Common myeloid progenitor, CD34-positive (primary cell): ENCODE measurements around the gene PTGDR.
A peak's percentile ranks its signal among the peaks of the same experiment; 100 is the strongest.

Source experiments
- CTCF ChIA-PET: fragments of 350-600 bp; sonication (Branson Sonifier 250); formaldehyde crosslinking; loops from one replicate; lab custom pipeline; 2021; ENCODE audit warnings: antibody characterized with exemption; lab: Charles Lee
- POLR2A ChIA-PET: fragments of 350-600 bp; sonication (Branson Sonifier 250); formaldehyde crosslinking; loops from one replicate; lab custom pipeline; 2021; ENCODE audit warnings: antibody characterized with exemption; lab: Charles Lee
- DNase-seq, 3 donors: peaks; one replicate each; pipeline versions ENCODE4 v3.0.0 to v3.0.0-alpha.2; 2013
- H3K27ac ChIP-seq, 2 experiments: 1 replicate in 1 of 2; 2 replicates in 1 of 2; pipeline ENCODE4 v1.7.0; 2013; ENCODE audit warnings: inconsistent platforms in 2 of 2, low read length in 2 of 2, mild to moderate bottlenecking in 2 of 2, low read depth in 1 of 2, moderate library complexity in 1 of 2; ENCODE audit not compliant: severe bottlenecking in 2 of 2, insufficient read depth in 1 of 2, poor library complexity in 1 of 2
- H3K27me3 ChIP-seq, 5 experiments: replicated peaks in 2 of 5; 1 replicate in 3 of 5; 2 replicates in 2 of 5; pipeline versions ENCODE4 v1.6.1 to v1.7.0; 2013; ENCODE audit warnings: low read length in 4 of 5, mild to moderate bottlenecking in 2 of 5, moderate library complexity in 2 of 5, inconsistent platforms in 1 of 5; ENCODE audit not compliant: insufficient read depth in 5 of 5, control insufficient read depth in 4 of 5
- H3K36me3 ChIP-seq, 4 experiments: 1 replicate in 2 of 4; 2 replicates in 2 of 4; pipeline versions ENCODE4 v1.6.1 to v1.7.0; 2013; ENCODE audit warnings: low read length in 3 of 4, control low read depth in 1 of 4, mild to moderate bottlenecking in 1 of 4; ENCODE audit not compliant: control insufficient read depth in 4 of 4, insufficient read depth in 4 of 4
- H3K4me1 ChIP-seq, 4 experiments: 1 replicate in 3 of 4; 2 replicates in 1 of 4; pipeline versions ENCODE4 v1.6.1 to v1.7.1; 2013; ENCODE audit warnings: low read length in 3 of 4, mild to moderate bottlenecking in 3 of 4, control low read depth in 1 of 4, inconsistent platforms in 1 of 4, moderate library complexity in 1 of 4; ENCODE audit not compliant: control insufficient read depth in 4 of 4, insufficient read depth in 4 of 4; ENCODE audit errors: control extremely low read depth in 1 of 4
- H3K4me3 ChIP-seq, 7 experiments: 1 replicate in 4 of 7; 2 replicates in 3 of 7; pipeline versions ENCODE4 v1.5.1 to v1.7.0; 2013; ENCODE audit warnings: mild to moderate bottlenecking in 7 of 7, low read length in 6 of 7, moderate library complexity in 6 of 7, inconsistent platforms in 2 of 7, low read depth in 2 of 7, control low read depth in 1 of 7; ENCODE audit not compliant: insufficient read depth in 4 of 7, control insufficient read depth in 1 of 7; ENCODE audit errors: extremely low read depth in 1 of 7
- H3K9me3 ChIP-seq, 5 experiments: 1 replicate in 4 of 5; 2 replicates in 1 of 5; pipeline versions ENCODE4 v1.6.1 to v1.7.1; 2013; ENCODE audit warnings: low read length in 4 of 5, mild to moderate bottlenecking in 2 of 5, inconsistent platforms in 1 of 5, low read depth in 1 of 5, moderate library complexity in 1 of 5; ENCODE audit not compliant: control insufficient read depth in 4 of 5, insufficient read depth in 2 of 5; ENCODE audit errors: control extremely low read depth in 1 of 5
- WGBS: methylation state at CpG from one replicate; pipeline ENCODE4 v1.1.5; 2013; ENCODE audit not compliant: insufficient coverage; 5-methylcytosine and 5-hydroxymethylcytosine counted together

The PTGDR gene

GRCh38 chr14:52305014-52305413, 37.5 kb downstream of the PTGDR start:
- Histone ChIP-seq H3K4me3 (no peak overlapping the region), H3K9me3 (no peaks in the 10 kb centered on the region), H3K4me1 (peaks cover 6 to 23% (median 11%) of the 10 kb centered on the region in 4 experiments), H3K36me3 (no peaks in the 10 kb centered on the region), H3K27me3 (no peaks in the 10 kb centered on the region), H3K27ac (no peak overlapping the region)
- POLR2A ChIA-PET, result no interaction called here
- no peak for DNase-seq
- CTCF ChIA-PET, result interaction anchor here (1.0 to 1.6 kb wide), 3 partner anchors 9 to 38 kb away, joined by 3 to 4 read pairs (median 3); partner anchors contain the start of gene PTGER2
- WGBS, result no CpG with 5 or more reads among the region's 6 CpGs

DNA sequence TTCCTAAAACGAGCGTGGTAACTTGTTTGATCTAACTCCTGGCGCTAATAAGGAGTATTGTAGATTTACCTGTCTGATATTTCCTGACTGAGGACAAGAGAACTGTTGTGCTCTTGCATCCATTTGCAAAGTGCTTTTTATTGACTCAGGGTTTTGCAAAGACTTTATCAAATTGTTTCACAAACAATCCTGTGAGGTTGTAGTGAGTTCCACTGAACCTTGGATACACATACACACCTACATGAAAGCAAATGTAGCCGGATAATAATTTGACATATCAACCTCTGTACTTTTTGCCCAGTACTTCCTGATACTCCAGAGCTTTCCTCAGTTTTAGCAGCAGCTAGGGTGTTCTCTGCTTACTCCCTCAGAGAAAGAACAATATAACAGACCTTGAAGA, 39.9 kb downstream of the PTGDR start:
- Histone ChIP-seq H3K27me3 (no peaks in the 10 kb centered on the region), H3K4me3 (no peak overlapping the region), H3K9me3 (no peaks in the 10 kb centered on the region), H3K27ac (no peak overlapping the region), H3K4me1 (peaks cover 19 to 47% (median 33%) of the 10 kb centered on the region in 4 experiments), H3K36me3 (no peaks in the 10 kb centered on the region)
- WGBS, result 100% methylated on average over 1 of the region's 4 CpGs
- DNase-seq, result no peak
- ChIA-PET CTCF (interaction anchor here (1.6 kb wide), 1 partner anchor 11 kb away, joined by 3 read pairs; no protein-coding TSS in a partner anchor), POLR2A (no interaction called here)

DNA sequence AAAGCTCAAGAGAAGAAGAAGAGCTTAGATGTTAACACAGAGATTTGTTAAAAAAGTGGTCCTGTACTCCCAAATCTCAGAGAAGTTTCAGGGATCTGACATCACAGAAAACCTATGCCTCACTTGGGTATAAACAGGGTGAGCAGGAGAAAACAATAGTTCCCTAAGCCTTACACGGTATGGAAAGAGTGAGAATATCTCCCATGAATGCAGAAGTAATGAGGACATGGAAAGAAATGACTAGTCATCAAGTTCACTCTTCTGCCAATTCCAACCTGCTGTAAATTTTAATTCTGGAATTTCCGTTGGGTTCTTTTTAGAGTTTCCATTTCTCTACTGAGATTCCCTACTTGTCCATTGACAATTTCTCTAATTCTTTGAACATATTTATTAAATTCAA, 40.4 kb downstream of the PTGDR start:
- WGBS, result 13% methylated on average over 1 of the region's 2 CpGs
- CTCF ChIA-PET, result interaction anchor here (1.6 kb wide), 1 partner anchor 12 kb away, joined by 3 read pairs; no protein-coding TSS in a partner anchor
- Histone ChIP-seq H3K4me3 (no peak overlapping the region), H3K27me3 (no peaks in the 10 kb centered on the region), H3K9me3 (no peaks in the 10 kb centered on the region), H3K4me1 (peaks cover 25 to 52% (median 38%) of the 10 kb centered on the region in 4 experiments), H3K27ac (no peak overlapping the region), H3K36me3 (no peaks in the 10 kb centered on the region)
- DNase-seq, result peak in 2 of 3 donors; percentile 34 to 53
- POLR2A ChIA-PET, result no interaction called here

- peak overlapping the region in 2 of 7 experiments; percentile 63 to 95 for H3K4me3 ChIP-seq
- peaks cover 31 to 72% (median 60%) of the 10 kb centered on the region in 4 experiments for H3K4me1 ChIP-seq
- ChIA-PET CTCF (interaction anchor here (1.4 to 3.2 kb wide), 2 partner anchors 10 to 20 kb away, joined by 3 to 21 read pairs; no protein-coding TSS in a partner anchor), POLR2A (no interaction called here)
- no peaks in the 10 kb centered on the region for H3K36me3 ChIP-seq
- WGBS, result 0% methylated on average over 1 of the region's 3 CpGs
- peak overlapping the region; percentile 77 to 88 for H3K27ac ChIP-seq
- no peaks in the 10 kb centered on the region for H3K27me3 ChIP-seq
- H3K9me3 ChIP-seq, result no peaks in the 10 kb centered on the region
- peak in 2 of 3 donors; percentile 89 to 94 for DNase-seq
These were observed 43.0 kb downstream of the PTGDR start for GRCh38 chr14:52310541-52310940.

DNA sequence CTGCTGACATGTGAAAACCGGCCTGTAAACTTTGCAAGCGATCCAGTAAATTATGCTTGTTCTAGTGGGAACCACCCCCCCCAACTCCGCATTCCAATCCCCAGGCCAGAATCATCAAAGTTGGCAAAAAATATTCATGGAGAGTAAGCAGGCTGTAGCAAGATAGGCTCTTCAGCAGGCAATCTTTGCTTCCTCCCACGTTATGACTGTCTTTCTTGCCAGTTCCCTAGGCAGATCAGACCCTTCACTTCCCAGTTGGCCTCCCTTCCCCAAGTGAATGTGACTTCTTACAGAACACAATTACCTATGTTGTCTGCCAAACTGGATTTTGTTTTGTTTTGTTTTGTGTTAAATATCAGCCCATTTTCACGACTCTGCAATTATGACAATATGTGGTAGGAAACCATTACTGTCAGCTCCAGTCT, 45.4 kb downstream of the PTGDR start:
- Histone ChIP-seq H3K27ac (peak overlapping the region; percentile 77 to 88), H3K36me3 (no peaks in the 10 kb centered on the region), H3K4me1 (peaks cover 48 to 88% (median 79%) of the 10 kb centered on the region in 4 experiments), H3K4me3 (peak overlapping the region; percentile 21 to 96 (median 90)), H3K9me3 (no peaks in the 10 kb centered on the region), H3K27me3 (no peaks in the 10 kb centered on the region)
- ChIA-PET POLR2A (no interaction called here), CTCF (interaction anchor here (1.2 to 3.2 kb wide), 2 partner anchors 12 to 163 kb away, joined by 3 to 21 read pairs; no protein-coding TSS in a partner anchor)
- DNase-seq, result peak in 2 of 3 donors; percentile 22 to 34
- WGBS, result 42% methylated on average over 2 of the region's 5 CpGs

- ChIA-PET POLR2A (interaction anchor here (0.6 kb wide), 1 partner anchor 384 kb away, joined by 3 read pairs; no protein-coding TSS in a partner anchor), CTCF (interaction anchor here (1.2 to 5.8 kb wide), 3 partner anchors 8 to 162 kb away, joined by 3 to 34 read pairs (median 3); no protein-coding TSS in a partner anchor)
- Histone ChIP-seq H3K4me3 (peak overlapping the region; percentile 54 to 96 (median 90)), H3K27ac (peak overlapping the region; percentile 77 to 88), H3K27me3 (no peaks in the 10 kb centered on the region), H3K36me3 (no peaks in the 10 kb centered on the region), H3K4me1 (peaks cover 52 to 90% (median 83%) of the 10 kb centered on the region in 4 experiments), H3K9me3 (no peaks in the 10 kb centered on the region)
- DNase-seq, result peak in 2 of 3 donors; percentile 52 to 54
- WGBS, result 11% methylated on average over 9 of the region's 10 CpGs
These were observed 46.0 kb downstream of the PTGDR start for GRCh38 chr14:52313462-52313861.
